Purkinje cell (primary cell): ENCODE measurements around the gene ULK4. TPM values are rescaled to one million over a fixed set of nuclear protein-coding genes. Genes with fewer than 3 reads are reported as not detected.

Experiments
- polyA plus RNA-seq: library from polyadenylated mRNA; unstranded; fragments of >200 nt; fragmentation: Nextera tagmentation; gene quantifications from 2 replicates; pipeline ENCODE4 v1.2.1, GENCODE V29; 2014

ULK4 gene
- 2.4 and 6.7 TPM in 2 replicates for polyA plus RNA-seq

DNA sequence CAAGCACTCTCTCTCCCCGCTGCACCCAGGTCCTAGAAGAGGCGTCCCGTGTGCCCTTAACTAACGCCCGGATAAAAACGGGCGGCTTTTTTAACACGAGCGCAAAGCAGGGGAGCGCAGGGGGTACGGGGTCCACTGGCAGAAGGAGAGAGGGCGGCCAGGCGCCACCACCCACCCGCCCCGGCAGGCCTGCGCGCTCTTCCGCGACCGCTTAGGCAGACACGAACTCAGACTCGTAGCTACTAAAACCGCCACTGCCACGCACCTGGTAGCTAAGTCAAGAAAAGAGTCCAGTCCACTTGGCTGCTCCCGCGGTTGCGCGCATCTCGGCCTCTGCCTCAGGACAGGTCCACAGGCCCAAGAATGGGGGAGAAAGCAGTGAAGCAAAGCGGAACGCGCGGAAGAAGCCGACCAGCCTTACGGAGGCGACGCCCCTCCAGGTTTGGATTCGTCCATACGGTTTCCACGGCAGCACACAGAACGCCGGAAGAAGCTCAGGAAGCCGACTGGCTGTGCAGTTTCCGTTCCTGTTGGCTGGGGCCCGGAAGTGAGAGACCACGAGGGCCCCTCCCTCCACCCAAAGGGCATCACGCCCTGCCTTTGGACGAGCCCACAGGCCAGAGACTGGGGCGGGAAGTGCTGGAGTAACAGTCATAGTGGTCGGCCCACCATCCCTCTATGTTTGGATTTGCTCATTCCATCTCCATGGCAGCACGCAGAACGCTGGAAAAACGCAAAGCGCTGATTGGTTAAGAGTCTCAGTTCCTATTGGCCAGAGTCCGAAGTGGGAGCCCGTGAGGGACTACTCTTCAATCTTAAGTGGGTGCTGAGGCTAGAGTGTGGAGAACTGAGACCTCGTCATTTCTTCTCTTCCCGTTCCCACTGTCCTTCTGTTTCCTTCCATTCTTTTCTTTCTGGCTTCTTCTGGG is at the start of gene ULK4:
Gene ULK4 (minus strand): TSS at position 353 of the 929 bp plus-strand sequence. CDS start 7,344 bp downstream, outside the sequence.

GRCh38 chr3:41198950-41199865 is 762.7 kb downstream of the ULK4 start, which contains the start of gene CTNNB1:
CTNNB1 (plus strand) TSS chr3:41199505; CDS start chr3:41224069, 24,564 bp downstream.

Other genes starting within 250 kb of the ULK4 start
- 30.2 and 36.7 TPM in 2 replicates for gene TRAK1, start 129.3 kb upstream of the ULK4 start, polyA plus RNA-seq